GM18873 (cell line): ENCODE measurements around the gene RFX8.
"Not testable (repeated sequence)": the region's sequence is repeated elsewhere in the genome, so short reads cannot be mapped to it uniquely, and the experiment has no call there.

ENCODE experiments used
- ATAC-seq: cut with Tn5 transposase; IDR thresholded peaks from one replicate; pipeline ENCODE4 v1.9.1; 2021; ENCODE audit warnings: mild to moderate bottlenecking, moderate library complexity, moderate number of reproducible peaks; ENCODE audit not compliant: unreplicated experiment, low FRiP score

RFX8 gene

DNA sequence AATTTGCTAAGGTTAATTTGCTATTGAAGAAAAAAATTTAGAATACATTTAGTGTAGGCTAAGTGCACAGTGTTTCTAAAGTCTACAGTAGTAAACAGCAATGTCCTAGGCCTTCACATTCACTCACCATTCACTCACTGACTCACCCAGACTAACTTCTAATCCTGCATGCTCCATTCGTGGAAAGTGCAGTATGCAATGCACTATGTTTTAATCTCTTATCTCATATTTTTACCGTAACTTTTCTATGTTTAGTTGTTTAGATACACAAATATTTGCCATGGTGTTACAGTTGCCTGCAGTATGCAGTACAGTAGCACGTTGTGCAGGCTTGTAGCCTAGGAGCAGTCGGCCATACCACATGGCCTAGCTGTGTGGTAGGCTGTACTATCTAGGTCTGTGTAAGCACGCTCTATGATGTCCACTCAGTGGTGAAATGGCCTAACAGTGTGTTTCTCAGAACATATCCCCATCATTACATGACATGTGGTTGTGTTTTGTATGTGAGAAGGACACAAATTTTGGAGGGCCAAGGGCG is 18.1 kb upstream of the RFX8 start:
- ATAC-seq: no peak

DNA sequence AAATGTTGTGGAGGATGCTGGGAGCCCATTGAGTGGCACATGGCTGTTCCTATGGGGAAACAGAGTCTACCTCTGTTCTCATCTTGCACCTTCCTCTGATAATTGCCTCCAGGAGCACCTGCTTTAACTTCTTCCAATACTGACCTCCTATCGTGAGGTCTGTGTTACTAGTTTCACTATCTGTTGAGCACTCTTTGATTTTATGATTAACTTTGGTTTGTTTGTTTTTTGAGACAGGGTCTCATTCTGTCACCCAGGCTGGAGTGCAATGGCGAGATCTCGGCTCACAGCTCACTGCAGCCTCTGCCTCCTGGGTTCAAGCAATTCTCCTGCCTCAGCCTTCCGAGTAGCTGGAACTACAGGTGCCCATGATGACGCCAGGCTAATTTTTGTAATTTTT is 12.1 kb upstream of the RFX8 start:
- ATAC-seq: no peak

DNA sequence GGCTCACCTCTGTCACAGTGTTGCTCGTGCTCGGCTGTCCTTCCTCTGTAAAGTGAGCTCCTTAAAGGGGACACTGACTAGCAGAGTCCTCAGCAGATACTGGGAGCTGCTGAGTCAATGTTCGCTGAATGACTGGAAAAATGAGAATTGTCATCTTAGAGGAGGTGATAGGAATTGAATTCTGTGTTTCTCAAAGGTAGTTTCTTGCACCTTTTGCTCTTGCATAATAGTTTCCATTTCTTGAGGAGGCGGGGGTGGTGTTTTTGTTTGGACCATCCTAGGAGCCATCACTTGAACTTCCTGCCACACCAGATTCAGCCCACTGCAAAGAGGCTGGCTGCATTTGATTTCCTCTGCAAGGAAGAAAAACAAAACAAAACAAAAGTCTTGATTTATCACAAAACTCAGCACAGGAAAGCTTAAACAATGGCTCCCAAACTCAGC is 11.4 kb upstream of the RFX8 start:
- no peak for ATAC-seq

DNA sequence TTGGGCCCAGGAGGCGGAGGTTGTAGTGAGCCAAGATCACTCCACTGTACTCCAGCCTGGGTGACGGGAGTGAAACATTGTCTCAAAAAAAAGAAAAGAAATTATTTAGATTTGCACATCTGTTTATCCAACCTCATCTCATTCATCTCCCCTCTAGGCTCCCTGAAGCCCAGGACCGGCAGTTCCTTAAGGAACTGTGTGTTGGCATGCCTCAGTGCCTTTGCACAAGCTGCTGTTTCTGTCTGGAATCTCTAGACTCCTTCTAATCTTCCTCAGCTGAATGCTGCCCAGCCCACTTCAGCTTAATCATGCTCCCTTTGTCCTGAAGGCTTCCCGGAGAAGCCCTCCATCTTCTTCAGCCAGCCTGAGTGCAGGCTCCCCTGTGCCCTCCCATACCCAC is 10.9 kb upstream of the RFX8 start:
- ATAC-seq: no peak

DNA sequence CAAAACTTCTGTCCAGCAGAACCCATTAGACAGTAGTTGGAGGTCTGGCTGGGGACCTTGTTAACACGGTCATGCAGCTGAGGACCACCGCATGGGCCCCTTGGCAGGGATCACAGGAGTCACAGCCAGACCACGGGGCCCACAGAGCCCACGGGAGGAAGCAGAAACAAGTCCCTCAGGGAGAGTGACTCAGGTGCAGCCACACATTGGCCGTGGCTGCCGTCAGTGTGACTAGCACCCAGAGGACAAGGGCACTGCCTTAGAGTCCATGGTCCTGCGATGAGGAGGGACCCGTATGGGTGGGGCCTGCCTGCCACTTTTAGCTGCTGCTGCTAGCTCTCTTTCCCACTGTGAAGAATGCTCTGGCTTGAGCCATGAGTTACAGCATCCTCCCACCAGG is 5.9 kb upstream of the RFX8 start:
- no peak for ATAC-seq

DNA sequence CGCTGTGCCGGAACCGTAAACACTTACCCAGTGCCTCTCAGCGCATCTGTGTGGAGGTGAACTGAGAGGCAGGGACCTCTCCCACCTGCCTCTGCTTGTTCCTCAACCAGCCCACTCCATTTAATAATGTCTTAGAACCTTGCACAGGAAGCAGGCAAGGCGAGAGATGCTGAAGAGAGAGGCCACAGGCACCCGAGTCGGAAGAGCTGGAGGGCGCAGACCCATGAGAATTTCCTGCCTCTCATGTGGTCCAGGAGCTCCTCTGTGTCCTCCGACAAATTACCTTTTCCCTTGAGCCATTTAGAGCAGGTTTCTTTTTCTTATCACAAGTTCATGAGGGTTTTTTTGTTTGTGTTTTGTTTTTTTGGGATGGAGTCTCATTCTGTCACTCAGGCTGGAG is 4.9 kb upstream of the RFX8 start:
- ATAC-seq: no peak

DNA sequence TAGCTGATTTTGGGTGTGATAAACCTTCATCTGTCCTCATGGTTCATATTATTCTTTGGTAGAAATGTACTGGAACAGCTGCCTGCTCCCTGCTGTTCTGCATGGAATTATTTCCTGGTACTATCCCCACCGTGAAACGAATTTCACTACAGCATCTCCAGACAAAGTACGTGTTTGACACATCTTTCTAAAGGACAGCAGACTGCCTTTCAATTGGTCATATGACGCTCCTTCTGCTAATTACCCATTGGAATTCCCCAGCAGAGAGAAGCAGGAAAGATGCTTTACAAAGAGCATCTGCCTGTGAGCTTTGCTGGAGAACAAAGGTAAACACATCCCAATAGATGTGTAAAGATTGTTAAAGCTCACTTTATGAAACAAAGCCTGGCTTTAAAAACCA is 4.4 kb upstream of the RFX8 start:
- no peak for ATAC-seq

DNA sequence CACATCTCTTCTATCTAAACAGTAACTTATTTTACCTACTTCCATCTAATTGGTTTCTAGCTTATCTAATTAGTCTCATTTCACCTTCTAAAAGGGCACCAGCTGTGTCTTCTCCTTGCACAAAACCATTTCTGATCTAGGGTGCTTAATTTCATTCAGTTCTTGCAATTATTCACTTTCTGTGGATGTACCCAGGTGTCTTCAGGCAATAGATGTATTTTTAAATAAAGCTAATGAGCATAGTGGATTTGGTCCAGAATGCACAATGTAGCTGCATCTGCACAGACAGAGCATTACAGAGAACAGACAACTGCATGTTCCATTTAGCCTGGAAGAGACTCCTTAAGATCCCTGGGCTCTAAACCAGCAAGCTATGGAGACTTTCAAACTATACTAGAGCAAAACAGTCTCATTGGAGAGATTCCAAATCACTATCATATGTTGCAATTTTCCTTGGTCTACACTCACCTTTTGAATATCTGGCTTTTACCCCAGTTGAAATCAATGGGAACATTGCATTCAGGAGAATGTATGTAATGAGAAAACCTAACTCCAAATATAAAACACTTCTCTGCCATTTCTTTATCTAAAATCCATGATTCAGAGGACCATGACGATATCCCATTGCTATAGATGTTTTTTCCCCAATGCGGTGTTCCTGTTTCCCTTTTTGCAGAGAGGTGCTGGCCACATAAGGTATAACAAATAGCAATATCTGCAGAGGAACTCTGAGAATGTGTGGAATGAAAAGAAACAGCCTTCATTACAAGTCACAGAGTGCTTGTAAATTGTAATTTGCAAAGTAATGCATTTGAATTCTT is 3.5 kb upstream of the RFX8 start:
- no peak for ATAC-seq

DNA sequence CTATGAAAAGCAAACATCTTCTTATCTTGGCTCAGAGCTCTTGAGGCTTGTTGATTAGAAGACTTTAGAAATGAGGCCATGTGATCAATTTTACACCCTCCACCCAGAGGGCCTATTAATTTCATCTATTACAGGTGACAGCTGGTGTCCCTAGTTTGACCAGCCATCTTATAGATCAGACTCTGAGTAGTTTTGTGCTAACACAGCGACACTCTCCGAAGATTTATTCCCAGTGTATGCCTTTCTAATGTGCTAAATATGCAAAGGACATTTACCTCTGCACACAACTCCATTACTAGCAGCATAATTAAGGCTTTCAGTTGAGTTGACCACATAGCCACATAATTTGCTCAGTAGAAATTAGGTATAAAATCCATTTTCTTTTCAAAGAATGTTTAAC is 2.6 kb upstream of the RFX8 start:
- ATAC-seq: no peak

DNA sequence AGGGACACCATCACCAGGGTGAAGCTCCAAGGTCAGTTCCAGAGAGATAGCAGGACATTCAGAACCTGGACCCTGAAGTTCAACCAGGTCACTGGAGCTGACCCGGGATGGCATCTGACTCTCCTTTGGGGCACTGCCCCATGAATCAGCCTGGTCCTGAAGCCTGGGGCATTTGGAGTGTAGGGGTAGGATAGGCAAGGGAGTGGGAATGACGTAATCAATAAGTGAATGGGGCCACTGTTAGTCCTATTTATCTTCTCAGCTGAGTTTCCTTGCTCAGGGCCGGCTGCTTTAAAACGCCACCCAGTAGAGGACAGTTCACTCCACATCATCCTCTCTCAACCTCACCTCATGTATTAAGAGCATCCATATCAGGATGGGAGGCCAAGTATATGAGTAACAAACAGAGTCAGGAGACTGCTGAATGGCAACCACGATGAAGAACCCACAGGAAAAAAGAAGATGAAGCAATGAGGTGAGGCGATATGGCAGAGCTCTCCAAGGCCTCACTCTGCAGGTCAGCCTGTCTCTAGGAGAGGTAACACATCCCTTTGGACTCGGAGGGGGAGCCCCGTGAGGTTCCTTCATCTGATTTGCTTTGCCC is 1.8 kb upstream of the RFX8 start:
- no peak for ATAC-seq

DNA sequence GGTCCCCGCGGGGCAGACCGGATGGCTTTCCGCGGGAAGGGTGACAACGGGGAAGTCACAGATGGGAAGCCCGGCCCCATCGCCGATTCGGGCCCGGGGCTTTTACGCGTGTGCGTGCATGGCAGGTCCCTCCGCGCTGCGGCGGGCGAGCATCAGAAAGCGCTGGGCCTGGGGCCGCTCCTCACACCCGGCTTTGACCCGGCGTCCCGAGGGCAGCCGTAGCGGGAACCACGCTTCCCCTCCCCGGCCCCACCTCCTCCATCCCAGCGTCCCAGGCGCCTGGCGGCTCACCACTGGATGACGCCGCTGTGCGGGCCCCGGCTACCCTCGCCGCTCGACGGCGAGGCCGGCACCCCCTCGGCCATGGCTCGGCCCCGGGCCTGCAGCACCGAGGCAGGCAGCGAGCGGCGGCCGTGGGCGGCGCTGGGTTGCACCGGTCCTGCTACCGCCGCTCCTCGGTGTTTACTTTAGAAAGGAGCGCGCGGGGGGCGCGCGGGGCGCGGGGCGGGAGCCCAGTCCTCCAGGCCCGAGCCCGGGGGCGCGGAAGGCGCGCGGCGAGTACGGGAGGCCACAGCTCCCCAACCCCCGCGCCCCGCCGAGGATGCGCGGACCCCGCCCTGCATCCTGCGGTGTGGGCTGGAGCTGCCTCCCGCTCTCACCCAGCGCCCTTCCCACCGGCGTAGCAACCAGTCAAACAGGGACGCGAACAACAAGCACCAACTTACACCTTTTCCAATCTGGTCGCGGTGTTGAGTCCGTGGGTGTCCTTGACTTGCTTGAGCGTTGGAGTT is 806 bp downstream of the RFX8 start:
- ATAC-seq: no peak

DNA sequence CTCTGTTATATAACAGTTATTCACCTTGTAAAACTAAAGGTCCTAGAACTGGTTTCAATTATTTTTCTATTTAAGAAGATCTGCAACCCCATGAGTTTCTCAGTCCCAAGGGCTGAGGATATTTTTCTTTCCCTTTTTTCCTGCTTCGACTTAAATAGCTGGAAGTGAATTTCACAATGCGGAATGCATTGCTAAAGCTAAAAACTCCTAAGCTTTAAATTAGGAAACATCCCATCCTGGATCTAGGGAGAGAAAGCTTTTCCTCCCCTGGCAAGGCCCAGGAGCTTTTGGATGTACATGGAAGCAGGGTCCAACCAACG is 1.4 kb downstream of the RFX8 start:
- ATAC-seq: no peak

DNA sequence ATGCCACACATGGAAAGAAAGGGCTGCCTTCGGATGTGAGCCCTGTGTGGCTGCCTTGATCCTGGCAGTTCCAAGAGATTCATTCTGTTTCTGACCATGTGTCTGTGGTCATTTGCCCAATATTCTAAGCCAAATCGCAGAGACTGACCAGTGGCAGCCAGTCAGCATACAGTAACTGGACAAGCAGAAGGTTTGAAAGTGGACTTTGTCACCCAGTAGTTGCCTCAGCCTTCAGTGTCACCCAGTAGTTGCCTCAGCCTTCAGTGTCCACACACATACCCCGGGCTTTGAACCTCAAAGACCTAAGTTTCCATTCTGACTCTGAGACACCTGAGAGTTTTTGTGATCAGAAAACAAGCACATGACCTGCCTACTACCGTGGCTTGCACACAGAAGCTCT is 5.0 kb downstream of the RFX8 start:
- no peak for ATAC-seq

DNA sequence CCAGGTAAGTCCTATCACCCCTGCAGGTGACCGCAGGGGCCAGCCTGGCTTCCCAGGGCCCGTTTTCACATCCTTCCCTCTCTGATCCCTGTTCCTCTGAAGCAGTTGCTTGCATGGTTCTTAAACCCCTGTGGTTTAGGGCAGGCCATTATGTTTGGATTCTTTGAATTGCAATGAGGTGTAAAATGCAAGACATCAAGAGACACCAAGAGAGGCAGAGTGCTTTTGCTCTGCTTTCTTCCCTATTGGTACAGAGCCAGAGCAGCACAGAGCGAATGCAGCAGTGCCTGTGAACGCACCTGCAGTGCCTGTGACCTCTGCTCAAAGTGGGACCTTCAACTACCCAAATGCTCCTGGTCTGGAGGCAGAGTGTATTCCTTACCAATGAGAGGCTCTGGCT is 7.6 kb downstream of the RFX8 start:
- no peak for ATAC-seq

DNA sequence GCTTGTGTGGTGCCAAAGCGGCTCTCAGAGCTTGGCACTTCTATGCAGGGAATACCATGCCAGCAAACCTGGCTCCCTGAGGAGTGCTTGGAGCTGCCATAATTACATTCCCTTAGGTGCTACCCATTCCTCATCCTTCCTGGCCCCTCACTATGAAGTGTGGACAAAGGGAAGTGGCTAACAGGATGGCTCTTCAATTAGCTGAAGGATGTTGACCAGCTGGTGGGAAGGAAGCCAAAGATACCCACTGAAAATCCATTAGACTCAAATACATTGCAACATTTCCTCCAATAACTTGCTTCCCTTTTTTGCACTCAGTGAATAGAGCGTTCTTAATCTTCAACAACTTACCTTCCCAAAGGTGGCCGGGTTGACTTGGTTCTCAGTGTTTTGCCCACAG is 8.5 kb downstream of the RFX8 start:
- ATAC-seq: no peak

DNA sequence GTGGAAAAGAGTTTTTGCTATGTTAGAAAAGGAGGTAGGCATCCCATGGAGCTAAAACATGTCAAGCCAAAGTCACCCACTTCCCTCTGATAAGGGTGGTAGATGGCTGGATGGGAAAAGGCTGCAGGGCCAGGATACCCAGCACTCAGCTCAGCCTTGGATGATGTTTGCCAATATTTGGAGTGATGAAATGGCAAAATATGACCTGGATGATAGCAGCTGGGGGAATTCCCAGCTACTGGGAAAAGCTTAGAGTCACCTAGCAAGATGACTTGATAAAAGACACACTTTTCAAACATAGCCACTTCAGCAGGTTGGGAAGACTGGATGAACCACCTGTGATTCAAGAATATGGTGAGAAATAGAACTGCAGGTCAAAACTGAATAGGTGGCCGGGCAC is 10.1 kb downstream of the RFX8 start:
- no peak for ATAC-seq

DNA sequence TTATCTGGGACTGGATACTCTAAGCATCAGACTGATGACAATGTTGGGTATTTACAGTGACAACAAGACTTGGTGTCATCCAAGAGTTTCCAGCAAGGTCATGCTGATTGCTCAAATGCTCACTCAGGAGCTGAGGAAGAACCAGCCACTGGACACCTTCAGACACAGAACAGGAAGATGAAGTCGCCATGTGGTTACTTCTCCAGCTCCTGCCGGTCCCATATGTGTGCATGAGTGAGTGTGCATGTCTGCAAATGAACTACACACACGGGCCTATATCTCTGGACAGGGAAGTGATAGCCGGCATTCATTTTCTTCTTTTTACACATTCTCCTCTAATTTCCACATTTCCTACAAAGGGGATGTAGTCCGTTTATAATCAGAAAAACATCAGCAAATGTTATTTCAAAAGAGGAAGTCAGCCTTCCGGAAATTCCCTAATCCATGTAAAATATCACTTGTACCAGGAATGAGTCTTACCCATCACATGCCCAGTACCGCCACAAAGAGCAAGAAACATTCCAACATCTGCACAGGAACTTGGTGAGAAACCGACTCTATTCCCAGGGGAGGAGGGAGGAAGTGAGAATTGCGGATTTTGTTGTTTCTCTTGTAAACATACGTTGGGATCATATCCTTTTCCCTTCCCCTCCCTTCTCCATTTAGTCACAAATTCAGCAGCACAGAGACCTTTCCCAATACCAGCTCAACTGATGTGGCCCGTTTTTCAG is 10.8 kb downstream of the RFX8 start:
- no peak for ATAC-seq

DNA sequence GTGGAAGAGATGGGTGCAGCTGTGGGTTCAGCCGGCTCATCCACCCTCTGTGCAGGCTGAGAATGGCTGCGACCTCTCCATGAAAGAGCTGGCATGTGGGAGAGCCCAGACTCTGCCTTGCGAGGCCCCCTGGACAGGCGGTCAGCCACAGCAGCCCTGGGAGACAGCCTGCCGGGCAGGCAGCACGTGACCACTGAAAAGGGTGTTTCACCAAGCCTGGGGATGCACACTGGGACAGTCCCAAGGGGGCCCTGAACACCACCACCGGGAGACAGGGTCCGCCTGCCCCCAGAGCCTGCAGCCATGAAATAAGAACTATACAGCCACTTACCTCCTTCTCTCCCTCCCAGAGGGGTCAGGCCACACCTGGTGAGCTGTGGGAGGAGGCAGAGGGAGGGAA is 11.5 kb downstream of the RFX8 start:
- no peak for ATAC-seq

DNA sequence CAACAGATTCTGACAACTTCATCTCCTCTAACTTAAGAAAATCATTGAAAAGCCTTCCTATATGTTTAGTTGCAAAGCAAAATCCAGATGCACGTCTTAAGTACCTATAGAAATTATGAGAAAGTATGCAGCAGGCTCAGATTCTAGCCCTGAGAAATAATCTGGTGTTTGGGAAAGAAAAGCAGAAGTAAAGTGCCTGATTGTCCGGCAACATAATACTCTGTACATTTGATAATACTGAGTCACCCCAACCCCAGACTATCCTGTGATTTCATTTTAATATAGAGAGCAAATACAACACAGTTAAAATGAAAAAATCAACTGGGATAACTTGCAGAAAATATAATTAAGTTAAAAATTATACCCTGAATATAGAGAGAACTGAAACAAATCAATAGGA is 13.5 kb downstream of the RFX8 start:
- ATAC-seq: no peak

DNA sequence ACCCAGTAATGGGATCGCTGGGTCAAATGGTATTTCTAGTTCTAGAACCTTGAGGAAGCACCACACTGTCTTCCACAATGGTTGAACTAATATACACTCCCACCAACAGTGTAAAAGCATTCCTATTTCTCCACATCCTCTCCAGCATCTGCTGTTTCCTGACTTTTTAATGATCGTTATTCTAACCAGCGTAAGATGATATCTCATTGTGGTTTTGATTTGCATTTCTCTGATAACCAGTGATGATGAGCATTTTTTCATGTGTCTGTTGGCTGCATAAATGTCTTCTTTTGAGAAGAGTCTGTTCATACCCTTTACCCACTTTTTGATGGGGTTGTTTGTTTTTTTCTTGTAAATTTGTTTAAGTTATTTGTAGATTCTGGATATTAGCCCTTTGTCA is 20.5 kb downstream of the RFX8 start:
- ATAC-seq: not testable (repeated sequence)

DNA sequence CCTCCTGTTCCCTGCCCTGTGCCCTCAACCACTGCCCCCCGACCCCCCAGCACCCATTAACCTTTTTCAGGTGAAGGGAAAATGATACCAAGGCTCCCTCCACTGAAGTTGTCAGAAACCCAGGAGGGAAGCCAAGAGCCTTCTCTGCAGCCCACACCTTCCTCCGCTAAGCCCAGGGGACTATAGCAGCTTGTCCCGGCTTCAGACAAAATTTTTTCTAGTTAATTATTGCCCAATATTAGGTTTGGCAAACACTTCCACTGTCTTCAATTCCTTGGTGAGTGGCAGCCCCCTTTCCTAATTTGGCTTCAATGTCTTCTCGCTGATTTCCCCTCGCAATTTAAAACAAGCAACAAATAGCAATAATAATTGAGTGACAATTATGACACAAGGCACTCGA is 23.9 kb downstream of the RFX8 start:
- ATAC-seq: no peak
